ENCODE results near the gene HEBP1. TPM values are rescaled to one million over a fixed set of nuclear protein-coding genes. Genes with fewer than 3 reads are reported as not detected.

HEBP1 gene
- total and polyA plus RNA-seq, 3 experiments from 2014 or later, result 13.6 to 16.6 (median 14.9) TPM

- Mint-ChIP-seq H3K4me3 (no peak overlapping the region), H3K36me3 (peaks cover 0 to 1% (median 0%) of the 10 kb centered on the region in 3 donors), H3K4me1 (peaks cover 0 to 5% (median 0%) of the 10 kb centered on the region in 3 donors), H3K27ac (no peak overlapping the region), H3K9me3 (peaks cover 0 to 1% (median 0%) of the 10 kb centered on the region in 5 donors), H3K27me3 (peaks cover 0 to 15% of the 10 kb centered on the region in 2 donors)
- no peaks in the 10 kb centered on the region for H3K4me1 ChIP-seq (ENCODE audit: insufficient read depth, low read length)
- no peaks in the 10 kb centered on the region for H3K36me3 ChIP-seq (ENCODE audit: insufficient read depth, low read length)
- H3K9me3 ChIP-seq (ENCODE audit: low read length), result no peaks in the 10 kb centered on the region
- CTCF ChIA-PET, result no interaction called here
- H3K27me3 ChIP-seq (ENCODE audit: insufficient read depth, low read length, poor library complexity, severe bottlenecking), result no peaks in the 10 kb centered on the region
- POLR2A ChIA-PET, result no interaction called here
- H3K4me3 ChIP-seq (ENCODE audit: low read length), result no peak overlapping the region
- no peak for DNase-seq
- H3K27ac ChIP-seq (ENCODE audit: low read depth, low read length), result no peak overlapping the region
Observed at GRCh38 chr12:12925388-12925787, 74.7 kb downstream of the HEBP1 start.

Other genes with a start within 250 kb of the HEBP1 start
- 1 to 10 TPM; 2.7 TPM for gene APOLD1, start 214.6 kb downstream of the HEBP1 start, total RNA-seq
- 0.68 TPM for gene APOLD1, start 214.6 kb downstream of the HEBP1 start, polyA plus RNA-seq
- 100 to 1,000 TPM; 105 to 106 TPM for gene DDX47, start 186.9 kb downstream of the HEBP1 start, total RNA-seq
- 64.5 TPM for gene DDX47, start 186.9 kb downstream of the HEBP1 start, polyA plus RNA-seq
- not detected for gene GPRC5A, start 108.7 kb downstream of the HEBP1 start, total RNA-seq
- gene GPRC5A, start 108.7 kb downstream of the HEBP1 start, polyA plus RNA-seq, result not detected
- not detected for gene GPRC5D, start 48.1 kb downstream of the HEBP1 start, total RNA-seq
- gene GPRC5D, start 48.1 kb downstream of the HEBP1 start, polyA plus RNA-seq, result 0.35 TPM
- 1 to 10 TPM; 5.2 to 6.5 TPM for gene FAM234B, start 44.1 kb upstream of the HEBP1 start, total RNA-seq
- 2.9 TPM for gene FAM234B, start 44.1 kb upstream of the HEBP1 start, polyA plus RNA-seq
- not detected for gene GSG1, start 103.4 kb upstream of the HEBP1 start, total RNA-seq
- not detected for gene GSG1, start 103.4 kb upstream of the HEBP1 start, polyA plus RNA-seq
- 10 to 100 TPM in 1 of 2 experiments, 1 to 10 TPM in 1; 9.6 to 12.9 TPM for gene EMP1, start 196.5 kb upstream of the HEBP1 start, total RNA-seq
- gene EMP1, start 196.5 kb upstream of the HEBP1 start, polyA plus RNA-seq, result 0.35 TPM

Measured in CD8-positive, alpha-beta memory T cell (primary cell).